Activated gamma-delta T cell (primary cell): ENCODE data around the gene HOXD1.

Experiments
- DNase-seq: peaks from one replicate; lab custom pipeline; 2025; lab: John Stamatoyannopoulos, UW

The HOXD1 gene

GRCh38 chr2:176184749-176185148 is 3.7 kb upstream of the HOXD1 start:
- no peak for DNase-seq

GRCh38 chr2:176186024-176186423 is 2.4 kb upstream of the HOXD1 start:
- DNase-seq: no peak

GRCh38 chr2:176187200-176187898 is 1.1 kb upstream of the HOXD1 start:
- DNase-seq: no peak

GRCh38 chr2:176188774-176189680 is 559 bp downstream of the HOXD1 start:
- DNase-seq: no peak

GRCh38 chr2:176189681-176190641 is 1.5 kb downstream of the HOXD1 start:
- DNase-seq: no peak

GRCh38 chr2:176192351-176192750 is 3.9 kb downstream of the HOXD1 start:
- no peak for DNase-seq

- DNase-seq: no peak
Observed at GRCh38 chr2:176193048-176193447, 4.6 kb downstream of the HOXD1 start.

- no peak for DNase-seq
Observed at GRCh38 chr2:176199902-176200301, 11.4 kb downstream of the HOXD1 start.

GRCh38 chr2:176200971-176201370 is 12.5 kb downstream of the HOXD1 start:
- DNase-seq: no peak

GRCh38 chr2:176202491-176202890 is 14.0 kb downstream of the HOXD1 start:
- DNase-seq: no peak

- DNase-seq: no peak
Observed at GRCh38 chr2:176205126-176205525, 16.7 kb downstream of the HOXD1 start.

- DNase-seq: no peak
Observed at GRCh38 chr2:176206136-176206535, 17.7 kb downstream of the HOXD1 start.

GRCh38 chr2:176206682-176207081 is 18.2 kb downstream of the HOXD1 start:
- DNase-seq: no peak

- no peak for DNase-seq
Observed at GRCh38 chr2:176211110-176211509, 22.6 kb downstream of the HOXD1 start.

- no peak for DNase-seq
Observed at GRCh38 chr2:176212276-176212675, 23.8 kb downstream of the HOXD1 start.

- DNase-seq: no peak
Observed at GRCh38 chr2:176213406-176213805, 24.9 kb downstream of the HOXD1 start.

- no peak for DNase-seq
Observed at GRCh38 chr2:176227874-176228273, 39.4 kb downstream of the HOXD1 start.

- DNase-seq: no peak
Observed at GRCh38 chr2:176234156-176234555, 45.7 kb downstream of the HOXD1 start.

- no peak for DNase-seq
Observed at GRCh38 chr2:176234940-176235339, 46.5 kb downstream of the HOXD1 start.

- DNase-seq: no peak
Observed at GRCh38 chr2:176237456-176237855, 49.0 kb downstream of the HOXD1 start.

- DNase-seq: no peak
Observed at GRCh38 chr2:176239031-176239430, 50.6 kb downstream of the HOXD1 start.

GRCh38 chr2:176240301-176240700 is 51.8 kb downstream of the HOXD1 start:
- DNase-seq: no peak
